Heart left ventricle (tissue), 13 donors: ENCODE results near the gene SLC13A3.

ENCODE experiments used
- POLR2A ChIP-seq, 2 donors: fragments of 450-650 bp; IDR thresholded peaks; one replicate each; pipeline ENCODE4 v1.6.1; 2017; ENCODE audit warnings: antibody characterized with exemption in 2 of 2, mild to moderate bottlenecking in 2 of 2, moderate library complexity in 2 of 2
- TF ChIP-seq, protein P1 (sequence below), 12 donors: fragments of 200-600 bp; sonication (generic) in 4 of 12; IDR thresholded peaks; one replicate each; pipeline versions ENCODE4 v1.5.0 to v1.8.0; 2018 to 2022; ENCODE audit warnings: antibody characterized with exemption in 12 of 12, mild to moderate bottlenecking in 5 of 12
- donor health status: ischemic (EF 13 %, LVEDD 7.1; RV severe dilation, severe dysfunction).
- donor health status: DM: no; HTN: yes; CAD: no.
- donor health status: DM: no; HTN: no; CAD: no.
- donor health status: ischemic (EF 25% LVEDD 6.9; RV normal size, moderate dysfunction).
- donor health status: ischemic (EF 25% LVEDD 5.7; RV mildly dilated, moderate dysfunction).
- donor health status: ischemic (EF 35%, LVEDD 5.7; RV mildly dilated, moderate dysfunction).
- donor health status: nonischemic (EF 11% LVEDD 7.7; RV severe dilation, severe dysfunction).
- donor health status: DM: yes; HTN: yes; CAD: no.
- donor health status: PGD.
- donor health status: ischemic (EF 29% LVEDD 5.4; RV normal size, mild dysfunction).
- donor health status: nonischemic (EF 23%, LVEDD 6.1; RV moderate dilation, normal function).

DNA sequence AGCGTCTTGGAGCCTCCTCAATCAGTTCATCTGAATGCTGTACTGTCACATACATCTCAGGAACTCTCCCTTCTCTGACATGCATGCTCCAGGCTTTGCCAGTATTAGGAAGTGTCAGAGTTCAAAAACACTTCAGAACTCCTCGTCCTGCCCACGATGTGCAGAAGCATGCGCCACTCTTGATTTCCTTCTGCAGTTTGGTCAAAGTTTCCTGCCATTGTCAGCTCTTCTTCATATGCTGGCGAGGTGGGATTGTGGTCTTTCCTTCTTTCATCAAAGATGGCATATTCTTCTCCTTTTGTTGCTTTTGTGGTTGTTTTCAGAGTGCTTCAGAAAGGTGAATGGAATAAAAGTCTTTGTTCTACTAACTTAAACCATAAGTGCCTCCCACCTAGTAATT is 21.0 kb downstream of the SLC13A3 start:
- TF ChIP-seq, protein P1, sequence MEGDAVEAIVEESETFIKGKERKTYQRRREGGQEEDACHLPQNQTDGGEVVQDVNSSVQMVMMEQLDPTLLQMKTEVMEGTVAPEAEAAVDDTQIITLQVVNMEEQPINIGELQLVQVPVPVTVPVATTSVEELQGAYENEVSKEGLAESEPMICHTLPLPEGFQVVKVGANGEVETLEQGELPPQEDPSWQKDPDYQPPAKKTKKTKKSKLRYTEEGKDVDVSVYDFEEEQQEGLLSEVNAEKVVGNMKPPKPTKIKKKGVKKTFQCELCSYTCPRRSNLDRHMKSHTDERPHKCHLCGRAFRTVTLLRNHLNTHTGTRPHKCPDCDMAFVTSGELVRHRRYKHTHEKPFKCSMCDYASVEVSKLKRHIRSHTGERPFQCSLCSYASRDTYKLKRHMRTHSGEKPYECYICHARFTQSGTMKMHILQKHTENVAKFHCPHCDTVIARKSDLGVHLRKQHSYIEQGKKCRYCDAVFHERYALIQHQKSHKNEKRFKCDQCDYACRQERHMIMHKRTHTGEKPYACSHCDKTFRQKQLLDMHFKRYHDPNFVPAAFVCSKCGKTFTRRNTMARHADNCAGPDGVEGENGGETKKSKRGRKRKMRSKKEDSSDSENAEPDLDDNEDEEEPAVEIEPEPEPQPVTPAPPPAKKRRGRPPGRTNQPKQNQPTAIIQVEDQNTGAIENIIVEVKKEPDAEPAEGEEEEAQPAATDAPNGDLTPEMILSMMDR (IDR thresholded peaks at IDR 0.05), result no peak
- no peak for TF ChIP-seq POLR2A (IDR thresholded peaks at IDR 0.05)
